AG10803 (cell line): ENCODE measurements around the gene FMNL2.

Experiments
- DNase-seq: peaks from one replicate; pipeline ENCODE4 v3.0.0; 2010; ENCODE audit warnings: low read depth
- H3K4me3 ChIP-seq: 2 replicates; pipeline ENCODE4 v1.5.1; 2011; ENCODE audit warnings: mild to moderate bottlenecking, low read length, control low read depth
- TF ChIP-seq, protein P1 (sequence below): conservative IDR thresholded peaks from 2 replicates; pipeline ENCODE4 v1.5.1; 2011; ENCODE audit warnings: mild to moderate bottlenecking, low read length, control low read depth, inconsistent platforms

FMNL2 gene

DNA sequence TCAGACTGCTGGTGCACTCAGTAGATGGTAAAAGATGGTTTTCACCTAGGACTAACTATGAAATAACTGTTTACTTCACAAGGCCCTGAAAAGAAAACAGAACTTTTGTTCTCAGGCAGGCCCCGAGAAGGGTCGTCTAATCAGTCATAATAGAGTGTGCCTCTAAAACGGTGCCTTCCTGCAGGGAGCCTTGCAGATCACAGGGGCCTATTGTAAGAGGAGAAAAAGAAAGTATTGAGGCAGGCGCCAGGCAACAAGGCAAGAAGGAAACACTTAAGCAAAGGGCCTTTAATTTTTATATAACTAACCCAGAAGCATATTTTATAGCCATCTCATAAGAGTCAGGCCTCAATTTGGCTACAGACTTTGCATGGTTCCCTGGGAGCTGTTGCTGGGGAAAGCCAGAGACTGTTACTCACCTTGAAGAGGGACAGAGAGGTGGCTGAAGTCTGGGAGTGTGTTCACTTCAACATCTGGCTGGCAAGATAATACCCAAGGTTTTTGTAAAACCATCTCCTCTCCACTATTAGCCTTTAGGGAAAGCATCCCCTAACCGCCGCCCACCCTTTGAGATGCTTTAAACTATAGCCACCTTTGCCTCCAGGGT, 265.2 kb downstream of the FMNL2 start:
- no peak for DNase-seq
- TF ChIP-seq, protein P1, sequence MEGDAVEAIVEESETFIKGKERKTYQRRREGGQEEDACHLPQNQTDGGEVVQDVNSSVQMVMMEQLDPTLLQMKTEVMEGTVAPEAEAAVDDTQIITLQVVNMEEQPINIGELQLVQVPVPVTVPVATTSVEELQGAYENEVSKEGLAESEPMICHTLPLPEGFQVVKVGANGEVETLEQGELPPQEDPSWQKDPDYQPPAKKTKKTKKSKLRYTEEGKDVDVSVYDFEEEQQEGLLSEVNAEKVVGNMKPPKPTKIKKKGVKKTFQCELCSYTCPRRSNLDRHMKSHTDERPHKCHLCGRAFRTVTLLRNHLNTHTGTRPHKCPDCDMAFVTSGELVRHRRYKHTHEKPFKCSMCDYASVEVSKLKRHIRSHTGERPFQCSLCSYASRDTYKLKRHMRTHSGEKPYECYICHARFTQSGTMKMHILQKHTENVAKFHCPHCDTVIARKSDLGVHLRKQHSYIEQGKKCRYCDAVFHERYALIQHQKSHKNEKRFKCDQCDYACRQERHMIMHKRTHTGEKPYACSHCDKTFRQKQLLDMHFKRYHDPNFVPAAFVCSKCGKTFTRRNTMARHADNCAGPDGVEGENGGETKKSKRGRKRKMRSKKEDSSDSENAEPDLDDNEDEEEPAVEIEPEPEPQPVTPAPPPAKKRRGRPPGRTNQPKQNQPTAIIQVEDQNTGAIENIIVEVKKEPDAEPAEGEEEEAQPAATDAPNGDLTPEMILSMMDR: no peak
- no peak overlapping the region for H3K4me3 ChIP-seq

DNA sequence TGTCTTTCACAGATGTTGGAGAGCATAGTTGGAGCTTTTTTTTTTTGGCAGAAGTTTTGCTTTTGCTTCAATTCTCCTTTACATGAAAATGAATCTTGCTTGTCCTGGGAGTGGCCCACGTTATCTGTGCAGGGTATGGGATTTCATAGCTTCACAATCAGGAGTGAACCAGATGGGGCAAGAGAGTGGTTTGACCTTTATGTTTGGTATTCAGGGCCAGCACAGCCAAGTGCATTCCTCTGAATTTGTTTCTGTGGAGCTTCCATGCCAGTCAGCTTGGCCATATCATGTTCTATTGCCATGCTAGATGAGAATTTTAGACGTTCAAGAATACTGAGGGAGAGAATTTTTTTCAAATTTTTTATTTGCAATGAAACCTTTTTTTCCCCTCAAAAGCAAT, 265.7 kb downstream of the FMNL2 start:
- DNase-seq: peak; percentile 40
- TF ChIP-seq, protein P1: no peak
- no peak overlapping the region for H3K4me3 ChIP-seq

DNA sequence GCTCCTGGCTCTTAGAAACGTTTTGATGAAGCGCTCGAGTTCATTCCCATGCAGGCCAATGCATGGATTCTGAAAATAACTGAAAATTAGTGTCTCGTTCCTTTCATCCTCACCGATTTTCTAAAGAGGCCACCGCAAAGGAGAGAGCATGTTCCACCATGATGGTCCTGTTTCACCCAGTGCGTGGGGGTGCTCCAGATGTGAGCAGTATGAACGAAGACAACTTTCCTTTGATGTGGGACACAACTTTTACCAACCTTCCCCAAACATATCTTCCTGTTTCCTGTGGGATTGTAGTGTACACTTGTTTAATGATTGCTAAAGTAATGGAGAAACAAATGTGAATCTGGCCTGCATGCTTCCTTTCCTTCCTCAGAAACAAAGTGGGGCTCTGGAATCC, 267.8 kb downstream of the FMNL2 start:
- H3K4me3 ChIP-seq: no peak overlapping the region
- TF ChIP-seq, protein P1: no peak
- DNase-seq: no peak

DNA sequence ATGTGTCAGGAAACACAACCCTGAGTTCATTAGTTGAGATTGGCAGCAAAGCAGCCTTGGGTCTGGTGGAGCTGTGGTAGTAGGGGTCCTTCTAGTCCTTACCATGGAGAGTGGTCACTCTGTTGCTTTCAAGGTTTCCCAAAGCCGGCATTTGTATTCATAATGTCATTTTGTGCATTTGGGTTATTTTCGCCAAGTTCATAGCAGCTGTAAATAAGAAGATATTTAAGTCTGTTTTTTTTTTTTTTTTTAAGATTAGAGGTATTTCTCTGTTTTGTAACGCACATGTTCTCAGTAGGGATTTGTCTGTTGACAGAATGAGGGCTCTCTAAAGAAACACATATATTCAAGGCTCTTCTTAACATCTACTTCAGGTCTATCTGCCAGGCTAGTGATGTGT, 268.2 kb downstream of the FMNL2 start:
- H3K4me3 ChIP-seq: no peak overlapping the region
- DNase-seq: no peak
- TF ChIP-seq, protein P1: no peak

DNA sequence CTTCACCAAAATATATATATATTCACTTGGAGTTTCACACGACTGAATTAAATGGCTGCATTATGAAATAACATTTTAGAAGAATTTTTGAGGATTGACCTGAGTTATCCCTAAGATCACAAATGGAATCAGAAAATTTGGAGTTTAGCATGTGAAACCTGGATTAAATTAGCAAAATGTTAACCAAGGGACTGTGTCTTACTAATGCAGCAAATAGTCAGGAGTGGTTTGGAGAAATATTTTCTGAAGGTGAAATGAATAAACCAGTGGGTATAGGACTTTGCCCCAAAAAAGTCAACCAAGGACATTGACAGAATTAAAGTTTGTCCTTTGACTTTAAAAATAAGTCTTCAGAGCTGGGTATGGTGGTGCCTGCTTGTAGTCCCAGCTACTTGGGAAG, 271.1 kb downstream of the FMNL2 start:
- no peak overlapping the region for H3K4me3 ChIP-seq
- peak; percentile 65 for DNase-seq
- TF ChIP-seq, protein P1: no peak

DNA sequence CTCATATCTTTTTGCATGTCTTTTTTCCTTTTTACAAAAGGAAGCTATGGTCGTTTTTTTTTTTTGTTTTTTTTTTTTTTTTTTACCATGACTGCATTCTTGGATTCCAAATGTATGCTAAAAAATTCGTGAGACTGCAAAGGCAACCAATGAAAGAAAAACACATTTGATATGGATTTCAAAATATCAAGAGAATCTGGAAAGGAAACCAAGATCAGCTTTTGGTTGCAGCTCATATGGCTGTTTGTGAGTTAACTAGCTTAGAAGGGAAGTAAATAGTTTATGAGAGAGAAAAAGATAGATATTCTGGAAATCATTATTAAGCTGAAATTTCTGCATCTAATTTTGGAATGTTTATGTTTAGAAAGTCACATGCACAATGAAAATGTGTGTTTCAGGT, 272.0 kb downstream of the FMNL2 start:
- peak; percentile 20 for DNase-seq
- H3K4me3 ChIP-seq: no peak overlapping the region
- TF ChIP-seq, protein P1: no peak

DNA sequence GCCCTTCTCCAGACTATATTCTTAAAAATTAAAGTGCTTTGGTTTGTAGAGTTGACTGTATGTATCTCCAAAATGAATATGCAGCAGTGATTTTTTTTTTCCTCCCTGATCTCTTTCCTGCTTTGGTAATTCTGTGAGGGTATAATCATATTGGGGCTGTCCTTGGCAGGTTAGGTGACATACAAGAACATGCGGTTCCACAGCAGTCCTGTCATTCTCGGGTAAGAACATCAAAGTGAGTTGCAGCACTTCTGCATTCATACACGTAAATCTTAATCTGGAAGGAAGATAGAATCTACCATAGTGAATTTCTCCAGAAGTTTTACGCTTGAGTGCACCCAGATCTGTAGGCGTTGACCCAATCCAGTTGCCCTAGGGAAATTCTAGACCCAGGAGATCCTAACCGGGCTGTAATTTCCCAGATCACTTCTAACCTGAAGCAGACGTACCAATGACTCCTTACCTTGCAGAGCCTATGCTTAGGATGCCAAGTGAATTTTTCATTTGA, 272.9 kb downstream of the FMNL2 start:
- no peak for DNase-seq
- H3K4me3 ChIP-seq: no peak overlapping the region
- TF ChIP-seq, protein P1: no peak
